Gastroesophageal sphincter (tissue), 4 donors: ENCODE data around the gene SCCPDH. TPM values are rescaled to one million over a fixed set of nuclear protein-coding genes. Genes with fewer than 3 reads are reported as not detected.

Experiments used
- ATAC-seq: fragments of 150-250 bp; one replicate; pipeline ENCODE4 v1.9.1; 2016; ENCODE audit warnings: mild to moderate bottlenecking, moderate library complexity
- H3K27ac ChIP-seq, 4 donors: fragments of 200-600 bp; sonication (generic) in 3 of 4; 1 replicate in 3 of 4; 2 replicates in 1 of 4; pipeline ENCODE4 v1.5.1; 2016 to 2019
- H3K27me3 ChIP-seq: fragments of 200-600 bp; sonication (generic); one replicate; pipeline ENCODE4 v1.5.1; 2019
- H3K36me3 ChIP-seq, 2 donors: fragments of 200-600 bp; sonication (generic); one replicate each; pipeline ENCODE4 v1.5.1; 2019; ENCODE audit warnings: control low read depth in 1 of 2
- H3K4me1 ChIP-seq, 3 donors: fragments of 200-600 bp; sonication (generic); 1 replicate in 2 of 3; 2 replicates in 1 of 3; pipeline ENCODE4 v1.5.1; 2016 to 2019; ENCODE audit warnings: control low read depth in 2 of 3
- H3K4me3 ChIP-seq, 2 donors: fragments of 200-600 bp; sonication (generic); one replicate each; pipeline ENCODE4 v1.5.1; 2019; ENCODE audit warnings: mild to moderate bottlenecking in 1 of 2, moderate library complexity in 1 of 2
- H3K9me3 ChIP-seq, 3 donors: fragments of 200-600 bp; sonication (generic); one replicate each; pipeline ENCODE4 v1.5.1; 2017 to 2019; ENCODE audit warnings: control low read depth in 2 of 3
- CTCF ChIP-seq, 4 experiments: fragments of 200-600 bp in 2 of 4; fragments of 450-650 bp in 2 of 4; sonication (generic) in 1 of 4; IDR thresholded peaks; one replicate each; pipeline ENCODE4 v1.5.1; 2017 to 2019; ENCODE audit warnings: antibody characterized with exemption in 4 of 4, mild to moderate bottlenecking in 2 of 4, moderate library complexity in 2 of 4
- EP300 ChIP-seq: sonication (generic); formaldehyde crosslinking; IDR thresholded peaks from one replicate; pipeline ENCODE4 v1.6.1; 2017; ENCODE audit warnings: antibody characterized with exemption, mild to moderate bottlenecking
- POLR2A ChIP-seq, 2 donors: fragments of 450-650 bp; IDR thresholded peaks; one replicate each; pipeline ENCODE4 v1.6.1; 2017; ENCODE audit warnings: antibody characterized with exemption in 2 of 2, mild to moderate bottlenecking in 2 of 2, moderate library complexity in 1 of 2
- POLR2AphosphoS5 ChIP-seq: sonication (generic); formaldehyde crosslinking; IDR thresholded peaks from one replicate; pipeline ENCODE4 v1.6.1; 2017; ENCODE audit warnings: antibody characterized with exemption
- WGBS, 2 donors: methylation state at CpG; one replicate each; pipeline ENCODE4 v1.1.5; 2018; ENCODE audit warnings: low coverage in 1 of 2; 5-methylcytosine and 5-hydroxymethylcytosine counted together
- total RNA-seq, 4 donors: library from RNA; depleted of rRNA; stranded (reverse); fragments of >200 nt; gene quantifications; one replicate each; pipeline ENCODE4 v1.1.0, GENCODE V29; 2016

SCCPDH gene
- total RNA-seq, 4 donors from 2014 or later, result 21.3 to 32.2 (median 23.1) TPM

- Histone ChIP-seq H3K4me3 (no peak overlapping the region), H3K9me3 (no peaks in the 10 kb centered on the region), H3K27me3 (no peaks in the 10 kb centered on the region), H3K27ac (no peak overlapping the region), H3K4me1 (no peaks in the 10 kb centered on the region), H3K36me3 (peaks cover 0 to 59% of the 10 kb centered on the region in 2 donors)
- 96 to 100% methylated on average over 3 to 5 of the region's 9 CpGs for WGBS, 2 donors
- TF ChIP-seq POLR2A (IDR thresholded peaks at IDR 0.05) (no peak), CTCF (IDR thresholded peaks at IDR 0.05) (no peak), POLR2AphosphoS5 (no peak), EP300 (no peak)
- ATAC-seq, result no peak
These were observed 56.1 kb downstream of the SCCPDH start for GRCh38 chr1:246780264-246780663.

GRCh38 chr1:246781212-246781611 lies 57.0 kb downstream of the SCCPDH start:
- Histone ChIP-seq H3K27ac (no peak overlapping the region), H3K9me3 (no peaks in the 10 kb centered on the region), H3K4me1 (no peaks in the 10 kb centered on the region), H3K27me3 (no peaks in the 10 kb centered on the region), H3K36me3 (peaks cover 0 to 50% of the 10 kb centered on the region in 2 donors), H3K4me3 (no peak overlapping the region)
- TF ChIP-seq POLR2A (IDR thresholded peaks at IDR 0.05) (no peak), EP300 (no peak), CTCF (IDR thresholded peaks at IDR 0.05) (no peak), POLR2AphosphoS5 (no peak)
- ATAC-seq, result no peak
- 100% methylated on average over 1 to 5 of the region's 7 CpGs for WGBS, 2 donors

- no peak overlapping the region for H3K27ac ChIP-seq
- WGBS, 2 donors, result 55 to 100% methylated on average over 4 to 9 of the region's 16 CpGs
- TF ChIP-seq POLR2AphosphoS5 (no peak), CTCF (IDR thresholded peaks at IDR 0.05) (no peak), POLR2A (IDR thresholded peaks at IDR 0.05) (no peak), EP300 (no peak)
- H3K4me1 ChIP-seq, result no peaks in the 10 kb centered on the region
- H3K4me3 ChIP-seq, result no peak overlapping the region
- no peaks in the 10 kb centered on the region for H3K27me3 ChIP-seq
- peaks cover 0 to 39% of the 10 kb centered on the region in 2 donors for H3K36me3 ChIP-seq
- no peaks in the 10 kb centered on the region for H3K9me3 ChIP-seq
- ATAC-seq, result peak; percentile 48
These were observed 58.1 kb downstream of the SCCPDH start for GRCh38 chr1:246782120-246782900.

- Histone ChIP-seq H3K4me3 (peak overlapping the region in 1 of 2 donors; percentile 14), H3K36me3 (peaks cover 0 to 13% of the 10 kb centered on the region in 2 donors), H3K27me3 (peaks cover 12% of the 10 kb centered on the region), H3K4me1 (peaks cover 0 to 14% (median 7%) of the 10 kb centered on the region in 3 donors), H3K27ac (no peak overlapping the region), H3K9me3 (no peaks in the 10 kb centered on the region)
- WGBS, 2 donors, result 30 to 40% methylated on average over 1 to 2 of the region's 19 CpGs
- TF ChIP-seq POLR2AphosphoS5 (no peak), POLR2A (IDR thresholded peaks at IDR 0.05) (no peak), CTCF (IDR thresholded peaks at IDR 0.05) (no peak), EP300 (no peak)
- ATAC-seq, result peak; percentile 39
These were observed 60.6 kb downstream of the SCCPDH start for GRCh38 chr1:246784621-246785493.
